Sciatic nerve (tissue), 2 donors: Measurements from ENCODE around the gene TLR6. TPM values are rescaled to one million over a fixed set of nuclear protein-coding genes. Genes with fewer than 3 reads are reported as not detected.
"Not testable (repeated sequence)": the region's sequence is repeated elsewhere in the genome, so short reads cannot be mapped to it uniquely, and the experiment has no call there.

Source experiments
- ATAC-seq: fragments of 200-7000 bp; cut with Tn5 transposase; one replicate; pipeline ENCODE4 v1.9.1; 2020; ENCODE audit warnings: mild to moderate bottlenecking, moderate library complexity
- DNase-seq: peaks from one replicate; pipeline ENCODE4 v3.0.0-alpha.2; 2020; ENCODE audit warnings: low spot score
- intact Hi-C: fragments of 100-400 bp; cut with DNase I; formaldehyde crosslinking; loops from one replicate; pipeline ENCODE4 v1.14.2; 2022
- total RNA-seq: library from RNA; stranded (reverse); fragmentation: NEBNext Ultra II Directional; extraction: Animal tissue kit (Norgen Biotek cat#: 25700); gene quantifications from one replicate; pipeline ENCODE4 v1.2.1, GENCODE V29; 2021
- donor health status: DM: no; HTN: no; CAD: no.
- donor health status: DM: no; HTN: no; CAD: no.

The TLR6 gene
- total RNA-seq, 1 donor from 2014 or later = 8.2 TPM

GRCh38 chr4:38803833-38804653, 52.6 kb downstream of the TLR6 start:
- DNase-seq = no peak
- intact Hi-C loops = no loop called here
- peak; percentile 45 for ATAC-seq

DNA sequence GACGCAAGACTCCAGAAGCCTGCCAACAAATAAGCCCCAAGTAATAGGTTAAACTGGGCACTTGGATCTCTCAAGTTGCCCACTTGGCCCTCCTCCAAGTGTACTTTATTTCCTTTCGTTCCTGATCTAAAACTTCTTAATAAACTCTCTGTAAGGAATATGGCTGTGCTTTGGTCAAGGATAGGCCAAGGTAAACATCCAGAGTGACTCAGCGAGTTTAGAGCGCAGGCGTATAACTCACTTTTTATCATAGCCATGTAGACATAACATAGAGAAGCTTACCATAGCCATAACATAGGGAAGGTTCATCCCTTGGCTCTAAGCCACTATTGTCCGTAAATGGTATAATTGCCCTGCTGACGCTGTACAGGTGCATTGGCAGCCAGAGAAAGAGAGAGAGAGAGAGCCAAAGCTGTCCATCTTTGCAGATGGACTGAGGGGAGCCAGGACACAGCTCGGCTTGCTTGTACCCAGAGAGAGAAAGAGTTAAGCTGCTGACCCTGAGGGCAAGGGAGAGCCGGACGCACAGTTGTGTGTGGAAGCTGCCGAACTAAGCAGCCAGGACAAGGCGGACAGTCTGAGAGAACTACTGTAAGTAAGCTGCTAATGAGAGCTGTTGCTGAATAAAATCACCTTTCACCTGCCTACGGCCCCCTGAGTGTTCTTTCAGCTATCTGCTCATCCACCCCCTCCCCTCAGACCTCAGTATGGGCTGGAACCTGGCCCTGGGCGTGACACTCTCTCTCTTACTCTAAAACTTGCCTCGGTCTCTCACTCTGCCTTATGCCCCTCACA, 53.9 kb downstream of the TLR6 start:
- intact Hi-C loops = no loop called here
- ATAC-seq (no peak), DNase-seq (no peak)

DNA sequence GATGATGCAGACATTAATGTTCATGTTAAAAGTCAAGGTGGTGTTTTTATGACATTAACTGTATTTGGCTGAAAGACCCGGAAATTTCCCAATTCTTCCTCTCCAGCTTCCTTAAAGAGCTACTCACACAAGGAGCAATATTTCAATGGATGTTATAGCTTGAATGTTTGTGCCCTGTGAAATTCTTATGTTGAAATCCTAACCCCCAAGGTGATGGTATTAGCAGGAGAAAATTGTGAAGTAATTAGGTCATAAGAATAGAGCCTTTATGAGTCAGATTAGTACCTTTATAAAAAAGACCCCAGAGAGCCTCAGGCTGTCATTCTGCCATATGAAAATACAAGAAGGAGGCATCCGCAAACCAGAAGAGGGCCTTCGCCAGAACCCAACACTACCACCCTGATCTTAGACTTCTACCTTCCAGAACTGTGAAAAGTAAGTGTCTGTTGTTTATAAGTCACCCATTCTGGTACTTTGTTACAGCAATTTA, 55.6 kb downstream of the TLR6 start:
- DNase-seq = no peak
- ATAC-seq = no peak
- intact Hi-C loops = no loop called here

DNA sequence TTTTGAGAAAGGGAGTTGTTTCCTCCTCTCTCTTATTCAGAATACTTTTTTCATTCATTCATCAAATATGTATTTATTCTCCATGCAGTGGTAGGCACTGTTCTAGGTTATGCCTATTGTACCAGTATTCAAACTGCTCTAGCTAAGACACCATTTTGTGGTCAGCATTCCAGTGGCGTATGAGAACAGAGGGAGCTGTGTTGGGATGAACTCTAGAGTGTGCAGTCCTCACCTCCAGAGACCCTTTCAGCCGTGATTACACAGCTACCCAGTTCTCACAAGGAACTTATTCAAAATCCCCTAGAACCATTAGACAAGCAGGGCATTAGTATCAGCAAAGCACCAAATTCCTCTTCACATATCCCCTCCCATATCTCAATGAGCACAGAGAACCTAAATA, 56.3 kb downstream of the TLR6 start:
- intact Hi-C loops = no loop called here
- DNase-seq = no peak
- no peak for ATAC-seq

DNA sequence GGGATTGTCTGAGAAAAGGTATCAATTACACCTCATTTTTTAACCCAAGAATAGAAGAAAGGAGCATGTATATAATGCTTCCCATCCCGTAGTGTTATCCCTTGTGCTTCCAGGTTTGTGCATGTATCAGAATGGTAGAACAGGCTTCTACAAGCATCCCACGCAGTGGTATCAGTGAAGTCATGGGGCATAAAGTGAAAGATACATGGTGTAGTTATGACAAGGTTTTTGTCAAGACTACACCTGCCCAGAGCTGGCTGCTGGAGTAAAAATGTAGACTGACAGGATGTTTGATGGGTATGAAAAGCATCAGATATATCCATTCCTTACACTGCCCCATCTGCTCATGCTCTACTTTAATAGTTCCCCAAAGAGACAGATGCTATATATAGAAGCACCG, 61.5 kb downstream of the TLR6 start:
- DNase-seq (no peak), ATAC-seq (no peak)
- intact Hi-C loops = no loop called here

GRCh38 chr4:38794051-38794450, 62.6 kb downstream of the TLR6 start:
- DNase-seq (no peak), ATAC-seq (no peak)
- intact Hi-C loops = no loop called here

- intact Hi-C loops = no loop called here
- DNase-seq (no peak), ATAC-seq (peak; percentile 57)
Observed at GRCh38 chr4:38791010-38791409, 65.6 kb downstream of the TLR6 start.

DNA sequence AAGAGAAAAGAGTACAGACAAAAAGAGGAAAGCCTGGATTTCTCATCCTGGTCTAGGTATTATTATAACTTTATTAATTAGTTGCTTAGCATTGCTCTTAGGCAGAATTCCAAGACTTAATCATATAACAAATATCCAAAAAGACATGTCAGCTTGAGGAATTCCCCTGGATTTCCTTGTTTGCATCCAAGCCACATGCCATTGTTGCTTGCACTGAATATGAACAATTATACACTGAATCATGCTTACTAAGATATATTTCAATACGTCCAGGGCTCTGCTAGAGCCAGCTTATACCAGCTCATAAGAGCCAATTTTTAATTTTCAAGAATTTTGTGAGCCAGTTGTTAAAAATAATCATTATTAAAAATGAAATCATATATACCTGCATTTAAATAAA, 68.3 kb downstream of the TLR6 start:
- intact Hi-C loops = no loop called here
- no peak for ATAC-seq

DNA sequence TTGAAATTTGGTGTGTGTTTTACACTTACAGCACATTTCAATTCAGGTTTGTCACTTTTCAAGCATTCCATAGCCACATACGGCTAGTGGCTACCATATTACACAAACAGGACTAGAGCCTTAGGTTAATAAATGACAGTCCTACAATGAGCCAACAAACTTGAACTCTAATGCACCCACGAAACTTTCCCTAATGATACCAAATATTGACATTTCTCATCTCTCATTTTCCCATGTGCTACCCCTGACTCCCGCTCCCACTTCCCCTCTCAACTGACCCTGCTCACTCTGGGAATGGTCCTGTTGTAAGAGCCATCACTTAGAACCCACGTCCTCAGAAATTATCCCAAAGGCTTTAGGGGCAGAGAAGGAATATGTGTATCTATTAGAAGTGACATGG, 68.9 kb downstream of the TLR6 start:
- no peak for DNase-seq
- intact Hi-C loops = no loop called here
- no peak for ATAC-seq

More for the DNA sequence above, 68.3 kb downstream of the TLR6 start:
- no peak for DNase-seq

- ATAC-seq = peak; percentile 80
- DNase-seq = no peak
- intact Hi-C loops = no loop called here
Observed at GRCh38 chr4:38785901-38786402, 70.7 kb downstream of the TLR6 start.

- DNase-seq (no peak), ATAC-seq (no peak)
- intact Hi-C loops = no loop called here
Observed at GRCh38 chr4:38785041-38785790, 71.4 kb downstream of the TLR6 start.

- intact Hi-C loops = no loop called here
- DNase-seq (no peak), ATAC-seq (no peak)
Observed at GRCh38 chr4:38784141-38784540, 72.5 kb downstream of the TLR6 start.

- DNase-seq (no peak), ATAC-seq (no peak)
- intact Hi-C loops = no loop called here
Observed at GRCh38 chr4:38783109-38783460, 73.5 kb downstream of the TLR6 start.

GRCh38 chr4:38782452-38783108, 74.0 kb downstream of the TLR6 start, which contains the start of gene TLR10:
Gene TLR10 (minus strand): TSS chr4:38782990. CDS start chr4:38775590, 7,400 bp downstream.
- ATAC-seq (peak; percentile 63), DNase-seq (no peak)
- intact Hi-C loops = no loop called here

GRCh38 chr4:38781854-38782261, 74.8 kb downstream of the TLR6 start:
- ATAC-seq = no peak
- intact Hi-C loops = no loop called here
- no peak for DNase-seq

- DNase-seq (no peak), ATAC-seq (no peak)
- intact Hi-C loops = no loop called here
Observed at GRCh38 chr4:38780833-38781484, 75.7 kb downstream of the TLR6 start.

GRCh38 chr4:38779790-38780189, 76.8 kb downstream of the TLR6 start:
- no peak for ATAC-seq
- intact Hi-C loops = no loop called here
- DNase-seq = no peak

- ATAC-seq, DNase-seq, intact Hi-C loops: not testable (repeated sequence)
Observed at GRCh38 chr4:38777925-38778324, 78.7 kb downstream of the TLR6 start.
